GM18907 (cell line): Measurements from ENCODE around the gene OAF.
"Not testable (repeated sequence)": the region's sequence is repeated elsewhere in the genome, so short reads cannot be mapped to it uniquely, and the experiment has no call there.

Source experiments
- ATAC-seq: cut with Tn5 transposase; IDR thresholded peaks from one replicate; pipeline ENCODE4 v1.9.1; 2021; ENCODE audit warnings: mild to moderate bottlenecking, moderate library complexity; ENCODE audit not compliant: unreplicated experiment

The OAF gene

DNA sequence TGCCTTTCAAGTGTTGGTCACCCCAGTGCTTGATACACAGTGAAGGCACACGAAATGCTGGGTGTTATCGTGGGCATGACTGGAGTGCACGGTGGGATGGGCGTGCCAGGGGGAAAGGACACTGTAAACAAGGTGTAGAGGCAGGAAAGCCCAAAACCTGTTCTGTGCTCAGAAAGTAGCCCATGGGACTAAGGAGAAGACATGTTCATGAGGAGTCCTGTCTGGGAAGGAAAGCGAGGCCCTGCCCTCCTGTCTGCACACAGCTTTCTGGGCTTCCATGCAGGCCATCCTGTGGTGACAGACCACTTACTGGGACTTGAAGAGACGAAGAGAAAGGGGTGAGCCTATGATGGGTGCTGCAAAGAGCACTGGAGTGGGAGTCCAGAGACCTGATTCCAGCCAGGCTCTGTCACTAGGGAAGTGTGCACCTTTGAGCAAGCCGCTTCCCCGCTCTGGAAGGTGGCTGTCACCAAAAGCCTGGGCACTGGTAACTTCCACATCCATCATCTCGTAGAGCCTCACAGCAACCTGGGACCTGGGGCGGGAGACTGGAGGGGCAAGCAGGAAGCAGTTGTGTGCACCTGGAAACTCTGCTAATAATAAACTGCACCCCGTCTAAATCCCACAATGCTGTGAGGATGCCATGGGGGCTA, 28.3 kb downstream of the OAF start:
- no peak for ATAC-seq

DNA sequence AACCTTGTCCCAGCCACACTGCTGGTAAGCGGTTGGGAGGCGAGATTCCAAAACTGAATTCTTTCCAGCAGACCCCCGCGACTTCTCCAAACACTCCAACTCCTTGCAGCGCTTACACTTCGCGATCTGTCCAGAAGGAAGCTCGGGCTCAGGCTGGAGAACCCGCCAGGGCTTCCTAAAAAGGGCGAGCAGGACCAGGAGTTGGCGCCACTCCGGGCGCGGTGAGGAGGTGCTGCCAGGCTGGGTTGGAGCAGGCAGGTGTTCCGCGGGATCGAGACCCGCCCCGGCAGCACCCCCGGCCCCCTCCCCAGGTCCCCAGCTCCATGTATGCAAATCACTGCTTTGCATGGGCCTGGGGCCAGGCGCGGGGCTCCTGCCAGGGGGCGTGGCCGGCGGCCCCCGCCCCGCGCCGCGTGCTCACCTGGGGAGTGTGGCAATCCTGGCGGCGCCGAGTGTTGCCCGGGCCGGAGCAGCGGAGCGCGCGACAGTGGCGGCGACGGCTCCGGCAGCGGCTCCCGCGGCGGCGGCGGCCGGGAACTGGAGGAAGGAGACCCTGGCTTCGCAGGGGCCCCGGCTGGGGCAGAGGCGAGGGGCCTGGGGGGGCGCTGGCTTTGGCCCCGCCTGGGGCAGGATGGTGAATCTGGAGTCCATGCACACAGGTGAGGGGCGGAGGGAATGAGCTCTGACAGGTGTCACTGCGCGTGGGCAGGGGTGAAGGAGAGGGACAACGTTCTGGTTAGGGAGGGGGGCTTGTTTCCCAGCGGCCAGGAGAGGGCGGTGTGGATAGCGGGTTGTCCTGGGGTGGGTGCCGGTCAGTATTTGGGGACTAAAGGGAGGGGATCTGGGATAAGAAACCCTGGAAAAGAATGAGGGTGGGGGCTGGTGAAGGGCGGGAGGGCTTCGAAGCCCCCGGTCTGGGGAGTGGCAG, 29.1 kb downstream of the OAF start, which contains the start of gene POU2F3:
TSS of gene POU2F3 (plus strand) at position 428 of the 928 bp plus-strand sequence. CDS start at position 632, 204 bp downstream.
- ATAC-seq, result no peak

DNA sequence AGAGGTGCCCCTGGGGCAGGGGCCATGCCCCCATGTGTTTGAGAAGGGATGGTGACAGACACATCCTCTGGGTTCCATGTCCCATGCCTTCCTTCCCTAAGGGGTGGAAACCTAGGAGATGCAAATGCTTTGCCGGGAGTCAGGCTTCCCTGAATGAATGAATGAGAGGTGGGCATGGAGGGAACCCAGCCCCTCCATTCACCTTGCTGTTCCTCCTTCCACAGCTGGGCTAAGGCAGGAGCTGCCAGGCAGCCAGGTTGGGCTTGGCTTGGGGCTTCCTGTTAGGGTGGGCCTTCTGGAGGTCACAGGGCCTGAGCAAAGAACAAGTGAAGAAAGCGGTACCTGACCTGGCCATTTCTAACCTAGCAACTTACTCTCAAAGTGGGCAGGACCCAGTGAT, 30.0 kb downstream of the OAF start:
- ATAC-seq, result no peak

DNA sequence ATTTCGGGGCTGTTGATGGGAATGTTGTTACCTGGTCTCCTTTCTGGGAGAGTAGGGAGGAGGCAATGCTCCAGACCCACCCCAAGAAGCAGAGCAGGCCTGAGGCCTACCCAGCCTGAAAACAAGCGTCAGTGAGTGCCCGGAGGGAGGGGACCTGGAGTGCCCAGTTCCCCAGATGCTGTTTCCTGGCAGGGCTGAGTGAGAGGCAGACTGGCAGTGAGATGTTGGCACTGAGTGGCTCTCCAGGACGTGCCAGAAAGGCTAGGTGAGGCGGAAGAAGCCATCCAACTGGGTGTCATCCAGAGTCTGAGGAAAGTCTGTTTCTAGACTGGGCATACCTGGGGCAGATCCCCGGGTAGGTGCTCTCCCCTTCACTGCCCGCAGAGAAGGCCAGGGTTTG, 30.4 kb downstream of the OAF start:
- no peak for ATAC-seq

DNA sequence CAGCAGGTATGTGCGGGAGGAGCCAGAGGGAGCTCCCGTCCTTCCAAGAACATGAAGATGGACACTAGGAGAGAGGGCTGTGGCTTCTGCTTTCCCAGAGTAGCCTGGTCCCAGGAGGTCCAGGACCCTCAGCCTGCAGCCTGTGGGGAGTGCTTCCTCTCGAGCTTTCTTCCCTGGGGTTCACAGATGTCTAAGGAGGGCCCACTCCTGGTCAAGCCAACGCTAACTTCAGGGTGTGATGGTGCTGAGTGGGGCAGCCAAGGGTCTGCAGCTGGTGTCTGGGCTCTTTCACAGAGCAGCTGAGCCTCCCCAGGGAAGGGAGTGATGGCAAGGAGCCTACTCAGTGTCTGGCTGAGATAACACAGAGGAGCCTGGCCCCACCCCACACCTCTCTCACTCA, 32.4 kb downstream of the OAF start:
- ATAC-seq, result no peak

DNA sequence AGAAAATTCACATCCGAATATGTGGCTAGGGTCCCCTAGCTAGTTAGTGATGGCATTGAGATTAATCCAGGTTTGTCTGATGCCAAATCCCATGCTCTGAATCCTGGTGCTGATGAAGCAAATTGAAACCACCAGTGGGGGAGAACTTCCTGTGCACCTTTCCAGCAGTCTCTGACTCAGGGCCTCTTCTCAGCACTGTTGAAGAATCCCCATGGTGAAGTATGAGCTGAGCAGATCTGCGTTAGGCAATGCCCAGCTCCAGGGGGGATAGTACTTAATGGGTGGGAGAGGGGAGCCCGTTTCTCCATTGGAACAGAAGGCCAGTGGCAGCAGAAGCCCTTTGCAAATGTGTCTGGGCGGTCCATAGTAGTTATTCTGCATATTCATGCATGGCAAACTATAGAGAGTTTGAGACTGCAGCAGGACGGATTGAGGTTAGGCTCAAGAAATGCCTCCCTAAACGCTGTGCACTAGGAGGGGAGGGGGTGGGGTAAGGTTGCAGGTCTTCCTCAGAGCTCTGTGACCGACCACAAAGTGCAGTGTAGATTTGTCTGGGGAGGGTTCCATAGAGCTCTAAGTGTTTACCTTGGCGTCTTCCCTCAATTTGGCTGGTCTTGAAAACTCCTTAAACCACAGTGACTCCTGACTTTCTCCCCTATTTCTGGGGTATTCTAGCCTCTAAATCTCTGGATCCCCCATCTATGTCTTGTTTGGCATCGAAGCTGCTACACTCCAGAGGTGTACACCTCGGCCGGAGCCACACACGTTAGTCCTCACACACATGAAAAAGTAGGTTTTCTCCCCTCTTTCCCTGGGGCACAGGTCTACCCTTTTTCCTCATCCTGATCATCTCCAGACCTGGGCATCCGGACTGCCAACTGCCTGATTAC, 33.9 kb downstream of the OAF start:
- no peak for ATAC-seq

DNA sequence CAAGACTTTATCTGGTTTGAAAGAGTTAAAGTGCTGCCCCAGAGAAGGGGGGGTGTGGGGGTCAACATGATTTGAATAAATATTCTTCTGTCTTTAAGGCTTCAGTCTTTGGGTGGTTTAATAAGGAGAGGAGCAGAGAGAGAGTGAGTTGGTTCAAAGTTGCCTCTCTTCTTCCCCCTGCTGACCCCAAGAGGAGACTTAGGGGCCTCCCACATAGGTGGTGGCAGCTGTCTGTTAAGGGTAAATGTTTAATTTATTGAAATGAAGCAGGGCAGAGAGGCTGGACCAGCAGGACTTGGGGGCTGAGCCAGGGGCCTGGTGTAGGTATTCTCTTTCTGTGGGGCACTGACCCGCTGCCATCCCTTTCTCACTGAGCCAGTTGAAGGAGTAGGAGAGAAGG, 34.6 kb downstream of the OAF start:
- ATAC-seq, result no peak

DNA sequence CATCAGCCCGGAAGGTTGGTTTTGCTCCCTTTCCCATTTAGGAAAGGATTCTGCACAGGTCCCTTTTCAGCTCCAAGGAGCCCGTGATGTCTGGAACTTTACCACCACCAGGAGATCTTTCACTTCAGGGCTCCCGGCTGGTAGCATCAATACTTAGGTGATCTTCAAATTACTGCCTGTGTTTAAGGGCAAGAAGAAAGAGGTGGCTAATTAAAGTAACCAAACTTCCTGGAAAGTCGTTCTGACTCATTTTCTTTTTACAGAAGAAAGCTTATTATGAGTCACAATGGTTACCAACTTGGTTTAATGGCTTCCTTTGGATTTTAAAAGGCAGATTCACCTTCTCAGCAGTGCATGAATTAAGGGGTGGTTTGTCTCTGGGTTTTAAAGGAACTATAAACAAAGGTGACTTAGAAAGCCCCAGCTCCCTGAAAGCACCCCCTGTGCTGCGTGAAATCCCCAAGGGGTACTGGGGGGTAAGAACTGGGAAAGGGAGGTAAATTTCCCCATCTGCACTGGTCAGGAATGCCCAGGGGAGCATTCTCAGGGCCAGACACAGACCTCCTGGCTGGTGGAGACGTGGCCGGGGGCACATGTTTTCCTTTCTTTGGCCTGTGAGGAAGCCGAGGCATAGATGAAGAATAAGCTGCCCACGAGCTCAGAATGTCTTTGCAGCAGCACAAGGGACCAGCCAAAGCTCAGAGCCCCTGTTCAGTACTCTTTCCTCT, 37.9 kb downstream of the OAF start:
- ATAC-seq, result peak; percentile 71

DNA sequence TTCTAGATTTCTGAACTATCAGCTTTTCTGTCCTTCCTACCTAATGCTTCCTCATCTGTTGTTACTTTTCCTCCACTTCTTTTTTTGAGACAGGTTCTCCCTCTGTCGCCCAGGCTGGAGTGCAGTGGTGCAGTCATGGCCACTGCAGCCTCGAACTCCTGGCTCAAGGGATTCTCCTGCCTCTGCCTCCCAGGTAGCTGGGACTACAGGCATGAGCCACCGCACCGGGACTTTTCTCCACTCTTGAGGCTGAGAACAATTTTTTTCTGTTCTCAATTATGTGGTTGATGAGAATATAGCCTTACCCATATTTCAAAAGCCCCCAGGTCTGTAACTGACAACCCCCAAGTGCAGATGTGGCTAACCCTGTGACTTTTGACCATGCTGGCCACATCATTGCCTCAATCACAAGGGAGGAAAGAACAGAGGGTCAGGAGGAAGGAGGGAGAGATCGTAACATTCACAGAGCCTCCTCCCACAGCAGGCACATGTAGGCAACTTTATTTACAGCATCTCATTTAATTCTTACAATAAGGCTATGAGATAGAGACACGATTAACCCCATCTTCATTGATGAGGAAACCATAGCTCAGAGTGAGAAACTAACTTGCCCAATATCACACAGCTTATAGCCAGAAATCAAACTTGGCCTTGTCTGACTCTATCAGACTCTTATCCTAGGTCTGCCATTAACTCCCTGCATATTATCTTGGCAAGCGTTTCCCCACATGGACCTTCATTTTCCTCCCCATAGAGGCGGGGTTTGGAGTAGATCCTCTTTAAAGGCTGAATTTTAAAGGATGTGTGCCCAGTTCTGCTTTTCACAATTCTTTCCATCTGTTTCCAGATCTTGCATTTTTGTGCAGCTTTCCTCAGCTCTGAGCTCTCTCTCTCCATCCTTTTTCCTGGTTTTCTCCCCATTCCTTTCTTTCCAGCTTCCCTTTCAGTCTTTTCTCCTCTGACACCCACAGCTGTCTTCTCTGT, 38.7 kb downstream of the OAF start:
- ATAC-seq, result no peak

DNA sequence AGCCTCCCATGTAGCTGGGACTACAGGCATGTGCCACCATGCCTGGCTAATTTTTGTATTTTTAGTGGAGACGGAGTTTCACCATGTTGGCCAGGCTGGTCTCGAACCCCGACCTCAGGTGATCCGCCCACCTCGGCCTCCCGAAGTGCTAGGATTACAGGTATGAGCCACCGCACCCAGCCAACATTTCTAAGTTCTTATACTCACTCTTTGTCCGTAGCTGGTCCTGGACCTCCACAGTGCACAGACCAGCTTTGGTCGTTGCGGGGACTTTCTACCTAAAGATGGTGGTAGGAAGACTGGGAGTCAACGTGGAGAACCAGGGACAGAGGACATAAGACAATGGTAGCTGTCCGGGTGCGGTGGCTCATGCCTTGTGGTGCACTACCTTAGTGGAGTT, 42.5 kb downstream of the OAF start:
- ATAC-seq, result not testable (repeated sequence)

DNA sequence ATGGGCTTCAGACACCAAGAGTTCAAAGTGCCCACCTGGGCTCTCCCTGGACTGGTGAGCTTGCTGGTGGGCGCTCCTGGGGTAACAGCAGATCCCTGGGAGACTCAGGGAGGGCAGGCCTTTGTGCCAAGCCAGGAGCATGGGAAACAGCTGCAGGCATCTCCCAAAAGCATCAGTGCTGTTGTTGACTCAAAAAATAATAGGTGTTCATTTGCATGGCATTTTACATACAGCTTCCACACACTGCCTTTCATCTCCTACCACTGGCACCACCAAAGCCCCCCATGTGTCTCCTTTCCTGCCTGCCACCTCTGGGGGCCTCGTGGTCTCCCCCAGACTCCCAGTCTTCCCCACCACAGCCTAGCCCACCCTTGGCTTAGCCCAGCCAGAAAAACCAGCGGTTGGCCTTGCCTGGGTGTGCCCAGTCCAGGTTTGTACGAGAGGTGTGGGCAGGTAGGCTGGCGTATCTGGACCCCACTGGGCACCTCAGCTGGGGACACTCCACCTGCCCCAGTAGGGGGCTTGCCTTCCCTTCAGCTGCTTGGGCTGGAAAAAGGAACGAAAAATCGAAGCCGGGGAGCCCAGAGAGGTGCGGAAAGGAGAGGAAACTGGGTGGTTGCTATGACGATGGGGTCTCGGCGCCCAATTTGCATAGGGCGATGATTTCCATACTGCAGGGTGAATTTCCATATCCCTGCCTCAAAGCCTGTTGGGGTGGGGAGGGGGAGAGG, 44.1 kb downstream of the OAF start:
- peak; percentile 70 for ATAC-seq

DNA sequence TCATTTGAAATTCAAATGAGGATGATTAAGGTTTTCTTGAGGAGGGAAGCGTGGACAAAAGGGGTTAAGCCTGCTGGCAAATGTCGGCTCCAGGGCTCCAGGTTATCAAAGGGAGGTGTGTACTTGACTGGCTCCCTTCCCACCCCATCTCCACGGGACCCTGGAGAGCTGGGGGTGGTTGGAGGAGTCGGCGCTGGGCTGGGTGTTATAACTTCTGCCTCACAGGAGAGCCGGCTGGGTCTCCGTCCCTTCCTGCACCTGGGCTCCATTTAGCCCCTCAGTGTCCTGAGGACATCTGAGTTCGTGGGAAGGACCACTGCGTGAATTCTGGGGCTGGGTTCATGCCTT, 44.7 kb downstream of the OAF start:
- ATAC-seq, result no peak

DNA sequence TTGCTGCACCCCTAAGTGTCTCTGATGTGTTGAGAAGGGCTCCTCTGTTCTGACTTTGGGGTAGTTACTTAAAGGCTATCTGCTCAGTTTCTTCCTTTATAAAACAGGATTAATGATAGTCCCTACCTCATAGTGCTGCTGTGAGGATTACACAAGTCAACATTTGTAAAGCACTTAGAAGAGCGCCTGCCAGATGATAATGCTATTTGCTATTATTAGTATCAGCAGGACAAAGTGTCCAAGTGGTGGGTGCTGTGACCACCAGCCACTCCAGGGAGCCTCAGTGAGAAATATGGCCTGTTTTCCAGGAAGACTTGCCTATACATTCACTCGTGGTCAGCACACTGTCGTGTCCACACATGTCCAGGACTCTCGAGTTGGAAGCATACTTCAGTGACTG, 45.3 kb downstream of the OAF start:
- ATAC-seq, result no peak

DNA sequence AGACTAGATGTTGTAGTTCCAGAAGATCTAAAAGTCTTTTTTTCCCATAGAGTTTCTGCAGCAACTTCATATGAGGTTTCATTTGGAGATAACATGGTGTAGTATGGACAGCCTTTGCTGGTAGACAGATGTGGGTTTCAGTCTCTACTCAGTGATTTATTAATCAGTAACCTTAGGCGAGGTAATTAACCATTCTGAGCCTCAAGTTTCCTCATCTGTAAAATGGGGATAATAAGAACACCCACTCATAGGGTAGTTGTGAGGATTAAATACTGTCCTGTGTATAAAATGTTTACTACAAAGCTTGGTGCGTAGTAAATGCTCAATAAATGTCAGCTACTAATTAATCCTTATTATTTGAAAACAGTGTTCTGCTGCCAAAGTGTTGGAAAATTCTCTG, 45.9 kb downstream of the OAF start:
- no peak for ATAC-seq

DNA sequence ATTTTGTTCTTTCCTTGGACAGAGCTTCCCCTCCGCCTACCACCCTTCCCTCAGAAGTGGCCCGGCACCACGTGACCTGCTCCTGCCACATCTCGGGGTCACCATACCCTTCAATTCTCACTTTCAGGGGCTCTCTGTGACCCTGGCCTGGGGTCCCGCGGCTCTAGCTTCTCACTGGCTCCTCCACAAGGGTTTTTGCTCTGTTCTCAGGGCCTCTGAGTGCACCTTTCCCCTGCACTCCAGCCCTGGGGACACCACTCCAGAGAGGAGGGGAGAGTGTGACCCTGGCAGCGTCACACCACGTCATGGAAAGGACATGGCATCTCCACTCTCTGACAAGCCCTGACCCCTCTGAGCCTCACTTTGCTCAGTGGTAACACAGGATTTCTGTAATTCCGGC, 46.5 kb downstream of the OAF start:
- no peak for ATAC-seq

DNA sequence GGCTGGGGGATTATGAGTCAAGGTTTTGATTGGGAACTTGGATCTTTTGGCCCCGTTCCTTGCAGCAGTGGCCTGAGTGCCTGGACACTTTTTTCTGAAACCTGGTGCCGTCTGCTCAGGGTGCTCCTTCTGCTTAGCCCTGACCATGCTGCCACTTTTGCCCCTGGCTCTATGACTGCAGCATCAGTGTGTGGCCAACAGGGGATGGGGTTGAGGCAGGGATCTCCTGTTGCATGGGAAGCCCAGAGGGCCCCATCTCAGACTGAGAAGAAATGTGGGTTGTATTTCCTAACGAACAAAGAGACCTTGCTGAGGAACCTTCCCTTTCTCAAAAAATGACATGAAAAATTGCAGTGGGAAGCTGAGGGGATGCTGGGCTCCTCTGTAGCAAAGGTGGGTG, 47.8 kb downstream of the OAF start:
- ATAC-seq, result no peak

DNA sequence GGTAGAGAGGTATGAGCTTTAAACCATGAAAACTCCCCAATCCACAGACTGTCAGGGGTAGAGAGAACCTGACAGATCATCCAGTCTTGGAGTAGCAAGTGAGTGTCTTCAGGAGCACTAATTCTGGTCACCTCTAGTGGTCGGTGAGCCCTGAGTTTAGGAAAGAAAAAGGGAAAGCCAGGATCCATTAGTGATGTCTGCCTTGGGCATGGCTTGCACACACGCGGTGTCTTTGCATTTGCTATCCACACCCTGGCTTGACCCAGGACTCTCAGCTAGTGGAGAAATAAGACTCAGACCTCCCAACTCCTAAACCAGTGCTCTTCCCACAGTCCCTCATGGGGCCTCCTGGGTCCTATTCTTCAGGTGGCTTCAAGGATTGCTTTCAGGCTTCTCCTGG, 48.4 kb downstream of the OAF start:
- no peak for ATAC-seq

DNA sequence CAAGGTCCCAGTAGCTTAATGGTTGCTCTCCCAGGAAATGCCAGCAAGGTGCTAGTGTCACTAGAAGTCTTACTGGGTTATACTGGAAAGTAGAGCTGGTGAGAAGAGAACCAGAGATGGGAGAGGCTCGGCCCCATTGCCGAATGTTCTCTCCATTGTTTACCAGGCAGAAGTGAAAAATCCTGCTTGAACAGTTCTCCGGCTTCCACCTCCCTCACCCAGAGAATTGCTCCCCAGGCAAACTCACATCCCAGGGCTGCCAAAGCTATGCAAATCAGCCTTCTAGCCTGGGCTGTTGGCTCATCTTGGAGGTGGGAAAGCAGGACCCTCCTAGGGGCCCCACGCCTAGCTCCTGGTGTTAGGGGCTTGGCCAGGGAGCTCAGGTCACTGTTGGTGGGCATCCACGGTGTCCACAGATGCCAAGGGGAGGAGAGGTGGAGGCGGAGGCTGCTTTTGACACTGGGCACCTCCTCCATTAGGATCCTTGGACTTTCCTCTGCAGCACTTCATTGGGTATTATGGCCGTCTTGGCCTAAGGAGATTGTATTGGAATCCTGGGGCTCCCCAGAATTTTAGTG, 49.2 kb downstream of the OAF start:
- no peak for ATAC-seq

DNA sequence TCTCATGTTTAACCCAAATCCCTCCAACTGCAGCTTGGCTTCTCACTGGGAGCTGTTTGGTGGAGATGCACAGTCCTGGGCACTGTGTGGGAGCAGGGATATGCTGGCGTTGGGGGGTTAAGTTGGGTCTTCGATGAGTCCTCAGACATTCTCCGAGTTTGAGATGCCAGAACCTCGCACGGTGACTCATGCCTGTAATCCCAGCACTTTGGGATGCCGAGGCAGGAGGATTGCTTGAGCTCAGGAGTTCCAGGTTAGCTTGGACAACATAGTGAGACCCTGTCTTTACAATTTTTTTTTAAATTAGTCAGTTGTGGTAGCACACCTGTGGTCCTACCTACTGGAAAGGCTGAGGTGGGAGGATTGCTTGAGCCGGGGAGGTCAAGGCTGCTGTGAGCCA, 49.8 kb downstream of the OAF start:
- no peak for ATAC-seq
